IgD-negative memory B cell (primary cell): ENCODE data around the gene SLC16A8. TPM values are rescaled to one million over a fixed set of nuclear protein-coding genes. Genes with fewer than 3 reads are reported as not detected.
"Not testable (repeated sequence)": the region's sequence is repeated elsewhere in the genome, so short reads cannot be mapped to it uniquely, and the experiment has no call there.

Experiments
- H3K27ac Mint-ChIP-seq, 3 donors: one replicate each; pipeline ENCODE4 v1.8.0; 2020 to 2022; ENCODE audit warnings: mild to moderate bottlenecking in 3 of 3, mixed read lengths in 3 of 3, moderate library complexity in 1 of 3
- H3K27me3 Mint-ChIP-seq: one replicate; pipeline ENCODE4 v1.8.0; 2021; ENCODE audit warnings: mixed read lengths
- H3K36me3 Mint-ChIP-seq: one replicate; pipeline ENCODE4 v1.8.0; 2020; ENCODE audit warnings: mild to moderate bottlenecking, mixed read lengths
- H3K4me1 Mint-ChIP-seq, 3 donors: one replicate each; pipeline ENCODE4 v1.8.0; 2020 to 2022; ENCODE audit warnings: mixed read lengths in 3 of 3, mild to moderate bottlenecking in 1 of 3
- H3K4me3 Mint-ChIP-seq, 4 donors: one replicate each; pipeline ENCODE4 v1.8.0; 2020 to 2022; ENCODE audit warnings: mild to moderate bottlenecking in 4 of 4, mixed read lengths in 4 of 4, moderate library complexity in 3 of 4
- H3K9me3 Mint-ChIP-seq, 3 donors: one replicate each; pipeline ENCODE4 v1.8.0; 2020 to 2021; ENCODE audit warnings: mixed read lengths in 3 of 3, mild to moderate bottlenecking in 1 of 3
- polyA plus RNA-seq: library from polyadenylated mRNA; unstranded; fragments of 300-500 nt; fragmentation: Illumina TruSeq; gene quantifications from one replicate; pipeline ENCODE4 v1.2.3, GENCODE V29; 2021

Gene SLC16A8
- polyA plus RNA-seq, 1 donor from 2014 or later, result not detected

GRCh38 chr22:38082986-38083710, 836 bp downstream of the SLC16A8 start:
- Mint-ChIP-seq H3K36me3 (no peaks in the 10 kb centered on the region), H3K4me3 (peak overlapping the region in 2 of 4 donors; percentile 4 to 17), H3K9me3 (no peaks in the 10 kb centered on the region), H3K27me3 (peaks cover 21% of the 10 kb centered on the region), H3K4me1 (no peaks in the 10 kb centered on the region), H3K27ac (peak overlapping the region in 1 of 3 donors; percentile 50)

GRCh38 chr22:38081941-38082828, 1.8 kb downstream of the SLC16A8 start:
- no peaks in the 10 kb centered on the region for H3K4me1 Mint-ChIP-seq
- no peak overlapping the region for H3K27ac Mint-ChIP-seq
- H3K36me3 Mint-ChIP-seq, result no peaks in the 10 kb centered on the region
- H3K27me3 Mint-ChIP-seq, result peaks cover 11% of the 10 kb centered on the region
- peak overlapping the region in 3 of 4 donors; percentile 3 to 49 (median 28) for H3K4me3 Mint-ChIP-seq
- H3K9me3 Mint-ChIP-seq, result no peaks in the 10 kb centered on the region

GRCh38 chr22:38081636-38081940, 2.4 kb downstream of the SLC16A8 start:
- no peaks in the 10 kb centered on the region for H3K36me3 Mint-ChIP-seq
- no peaks in the 10 kb centered on the region for H3K9me3 Mint-ChIP-seq
- no peaks in the 10 kb centered on the region for H3K4me1 Mint-ChIP-seq
- H3K4me3 Mint-ChIP-seq, result peak overlapping the region in 1 of 4 donors; percentile 49
- H3K27ac Mint-ChIP-seq, result no peak overlapping the region
- peaks cover 10% of the 10 kb centered on the region for H3K27me3 Mint-ChIP-seq

- H3K27ac Mint-ChIP-seq, result no peak overlapping the region
- H3K4me3 Mint-ChIP-seq, result no peak overlapping the region
- H3K4me1 Mint-ChIP-seq, result no peaks in the 10 kb centered on the region
These were observed 2.9 kb downstream of the SLC16A8 start for GRCh38 chr22:38080850-38081635.

GRCh38 chr22:38080474-38080849, 3.5 kb downstream of the SLC16A8 start:
- Mint-ChIP-seq H3K36me3 (no peaks in the 10 kb centered on the region), H3K4me3 (no peak overlapping the region), H3K27ac (no peak overlapping the region), H3K4me1 (no peaks in the 10 kb centered on the region), H3K9me3 (no peaks in the 10 kb centered on the region), H3K27me3 (peaks cover 10% of the 10 kb centered on the region)

More at GRCh38 chr22:38080850-38081635, 2.9 kb downstream of the SLC16A8 start:
- Mint-ChIP-seq H3K36me3 (no peaks in the 10 kb centered on the region), H3K9me3 (no peaks in the 10 kb centered on the region), H3K27me3 (peaks cover 10% of the 10 kb centered on the region)

GRCh38 chr22:38079804-38080203, 4.2 kb downstream of the SLC16A8 start:
- H3K27ac Mint-ChIP-seq, result peak overlapping the region in 1 of 3 donors; percentile 81
- H3K36me3 Mint-ChIP-seq, result peaks cover under 1% of the 10 kb centered on the region
- peaks cover 10% of the 10 kb centered on the region for H3K27me3 Mint-ChIP-seq
- no peaks in the 10 kb centered on the region for H3K4me1 Mint-ChIP-seq
- H3K4me3 Mint-ChIP-seq, result peak overlapping the region in 1 of 4 donors; percentile 46
- no peaks in the 10 kb centered on the region for H3K9me3 Mint-ChIP-seq

GRCh38 chr22:38079208-38079607, 4.8 kb downstream of the SLC16A8 start:
- not testable (repeated sequence) for H3K4me3 Mint-ChIP-seq, H3K9me3 Mint-ChIP-seq, H3K4me1 Mint-ChIP-seq, H3K36me3 Mint-ChIP-seq
- H3K27ac Mint-ChIP-seq, result peak overlapping the region in 1 of 3 donors; percentile 81
- peaks cover 10% of the 10 kb centered on the region for H3K27me3 Mint-ChIP-seq

- Mint-ChIP-seq H3K27me3 (peaks cover 10% of the 10 kb centered on the region), H3K4me3 (peak overlapping the region in 1 of 4 donors; percentile 26), H3K27ac (no peak overlapping the region)
These were observed 5.7 kb downstream of the SLC16A8 start for GRCh38 chr22:38078046-38078840.

GRCh38 chr22:38077595-38077994, 6.4 kb downstream of the SLC16A8 start:
- Mint-ChIP-seq H3K9me3 (no peaks in the 10 kb centered on the region), H3K4me1 (no peaks in the 10 kb centered on the region), H3K36me3 (peaks cover 1% of the 10 kb centered on the region)

More at GRCh38 chr22:38078046-38078840, 5.7 kb downstream of the SLC16A8 start:
- no peaks in the 10 kb centered on the region for H3K4me1 Mint-ChIP-seq
- peaks cover 1% of the 10 kb centered on the region for H3K36me3 Mint-ChIP-seq
- H3K9me3 Mint-ChIP-seq, result no peaks in the 10 kb centered on the region

GRCh38 chr22:38077096-38077495, 6.9 kb downstream of the SLC16A8 start:
- peaks cover 6% of the 10 kb centered on the region for H3K27me3 Mint-ChIP-seq
- no peak overlapping the region for H3K4me3 Mint-ChIP-seq
- H3K36me3 Mint-ChIP-seq, result peaks cover 1% of the 10 kb centered on the region
- no peak overlapping the region for H3K27ac Mint-ChIP-seq
- no peaks in the 10 kb centered on the region for H3K9me3 Mint-ChIP-seq
- H3K4me1 Mint-ChIP-seq, result no peaks in the 10 kb centered on the region

More at GRCh38 chr22:38077595-38077994, 6.4 kb downstream of the SLC16A8 start:
- Mint-ChIP-seq H3K27me3 (peaks cover 6% of the 10 kb centered on the region), H3K27ac (no peak overlapping the region), H3K4me3 (no peak overlapping the region)

GRCh38 chr22:38075961-38076360, 8.0 kb downstream of the SLC16A8 start:
- Mint-ChIP-seq H3K27me3 (peaks cover 6% of the 10 kb centered on the region), H3K9me3 (no peaks in the 10 kb centered on the region), H3K4me3 (no peak overlapping the region), H3K36me3 (peaks cover 1% of the 10 kb centered on the region), H3K4me1 (no peaks in the 10 kb centered on the region), H3K27ac (no peak overlapping the region)

GRCh38 chr22:38075105-38075825, 8.7 kb downstream of the SLC16A8 start:
- Mint-ChIP-seq H3K4me3 (no peak overlapping the region), H3K27ac (no peak overlapping the region), H3K36me3 (peaks cover 1% of the 10 kb centered on the region), H3K9me3 (no peaks in the 10 kb centered on the region), H3K27me3 (peaks cover 2% of the 10 kb centered on the region), H3K4me1 (no peaks in the 10 kb centered on the region)

- Mint-ChIP-seq H3K27me3 (no peaks in the 10 kb centered on the region), H3K27ac (no peak overlapping the region), H3K4me1 (no peaks in the 10 kb centered on the region), H3K9me3 (no peaks in the 10 kb centered on the region), H3K4me3 (no peak overlapping the region), H3K36me3 (peaks cover 4% of the 10 kb centered on the region)
These were observed 9.5 kb downstream of the SLC16A8 start for GRCh38 chr22:38074181-38075104.
